HEK293 (cell line): ENCODE measurements around the gene FANCC.

Source experiments
- CTCF ChIA-PET: fragments of 350-600 bp; formaldehyde crosslinking; extraction: SDS; loops from one replicate; lab custom pipeline; 2021; ENCODE audit warnings: antibody characterized with exemption; lab: Yijun Ruan, JAX
- POLR2A ChIA-PET: fragments of 300-600 bp; formaldehyde crosslinking; extraction: SDS; loops from one replicate; lab custom pipeline; 2020; ENCODE audit warnings: antibody characterized with exemption, inconsistent platforms; lab: Yijun Ruan, JAX
- H3K27ac ChIP-seq: fragments of 200-500 bp; sonication (Bioruptor generic); 2 replicates; pipeline ENCODE4 v1.5.1; 2014; ENCODE audit warnings: low read depth, low read length, control low read depth, inconsistent platforms; ENCODE audit errors: extremely low read depth
- H3K36me3 ChIP-seq, 2 experiments: fragments of 200-500 bp in 1 of 2; sonication (Bioruptor generic) in 1 of 2; 1 replicate in 1 of 2; 2 replicates in 1 of 2; pipeline ENCODE4 v1.5.1; 2014 to 2017; ENCODE audit warnings: inconsistent platforms in 2 of 2, low read length in 2 of 2; ENCODE audit not compliant: control insufficient read depth in 2 of 2, insufficient read depth in 1 of 2
- H3K4me1 ChIP-seq: fragments of 200-500 bp; sonication (Bioruptor generic); 2 replicates; pipeline ENCODE4 v1.5.1; 2014; ENCODE audit warnings: mild to moderate bottlenecking, low read length, inconsistent platforms; ENCODE audit not compliant: control insufficient read depth, insufficient read depth
- H3K4me3 ChIP-seq: 2 replicates; pipeline ENCODE4 v1.5.1; 2011; ENCODE audit warnings: low read depth, mild to moderate bottlenecking, control low read depth, low read length, moderate library complexity
- H3K9me3 ChIP-seq: fragments of 200-500 bp; sonication (Bioruptor generic); 2 replicates; pipeline ENCODE4 v1.5.1; 2014; ENCODE audit warnings: low read depth, low read length, inconsistent platforms; ENCODE audit not compliant: control insufficient read depth, insufficient read depth
- BCL11B ChIP-seq: fragments of 450-650 bp; formaldehyde crosslinking; IDR thresholded peaks from 2 replicates; pipeline ENCODE4 v1.5.1; 2016; ENCODE audit warnings: low read depth, missing biosample characterization, missing genetic modification characterization
- HOXD13 ChIP-seq: sonication (generic); formaldehyde crosslinking; IDR thresholded peaks from 2 replicates; pipeline ENCODE4 v1.8.0; 2022; ENCODE audit warnings: missing genetic modification reagents, borderline replicate concordance
- KLF8 ChIP-seq: fragments of 450-650 bp; formaldehyde crosslinking; IDR thresholded peaks from 2 replicates; pipeline ENCODE4 v1.5.1; 2016; ENCODE audit warnings: missing biosample characterization, missing genetic modification characterization
- KLF9 ChIP-seq: fragments of 450-650 bp; formaldehyde crosslinking; IDR thresholded peaks from 2 replicates; pipeline ENCODE4 v1.5.1; 2016; ENCODE audit warnings: missing biosample characterization, missing genetic modification characterization, low read depth
- PRDM4 ChIP-seq: fragments of 450-650 bp; formaldehyde crosslinking; IDR thresholded peaks from 2 replicates; pipeline ENCODE4 v1.5.1; 2017; ENCODE audit warnings: missing biosample characterization, missing genetic modification characterization
- SALL2 ChIP-seq: fragments of 450-650 bp; formaldehyde crosslinking; IDR thresholded peaks from 2 replicates; pipeline ENCODE4 v1.5.0; 2017; ENCODE audit warnings: missing biosample characterization, mild to moderate bottlenecking, missing genetic modification characterization, borderline replicate concordance
- TCF7L2 ChIP-seq: IDR thresholded peaks from 2 replicates; pipeline ENCODE4 v1.6.1; 2011; ENCODE audit warnings: low read depth, mild to moderate bottlenecking, inconsistent platforms, low read length, moderate library complexity, borderline replicate concordance
- ZBTB21 ChIP-seq: fragments of 450-650 bp; formaldehyde crosslinking; IDR thresholded peaks from 2 replicates; pipeline ENCODE4 v1.5.1; 2017; ENCODE audit warnings: missing biosample characterization, missing genetic modification characterization
- ZIC2 ChIP-seq: fragments of 450-650 bp; formaldehyde crosslinking; IDR thresholded peaks from 2 replicates; pipeline ENCODE4 v1.5.1; 2016; ENCODE audit warnings: missing biosample characterization, missing genetic modification characterization
- ZNF140 ChIP-seq: fragments of 450-650 bp; formaldehyde crosslinking; IDR thresholded peaks from 2 replicates; pipeline ENCODE4 v1.5.1; 2016; ENCODE audit warnings: missing biosample characterization, missing genetic modification characterization
- ZNF248 ChIP-seq: fragments of 450-650 bp; formaldehyde crosslinking; IDR thresholded peaks from 2 replicates; pipeline ENCODE4 v1.5.1; 2017; ENCODE audit warnings: missing biosample characterization, missing genetic modification characterization
- ZNF518A ChIP-seq: fragments of 450-650 bp; formaldehyde crosslinking; conservative IDR thresholded peaks from 2 replicates; pipeline ENCODE4 v1.5.1; 2016; ENCODE audit warnings: low read depth, missing biosample characterization, missing genetic modification characterization
- ZNF692 ChIP-seq: fragments of 450-650 bp; formaldehyde crosslinking; IDR thresholded peaks from 2 replicates; pipeline ENCODE4 v1.5.1; 2016; ENCODE audit warnings: missing biosample characterization, missing genetic modification characterization
- ZNF791 ChIP-seq: fragments of 450-650 bp; formaldehyde crosslinking; IDR thresholded peaks from 2 replicates; pipeline ENCODE4 v1.5.1; 2016; ENCODE audit warnings: missing biosample characterization, missing genetic modification characterization

Gene FANCC

GRCh38 chr9:95079461-95079860, 238.0 kb downstream of the FANCC start:
- Histone ChIP-seq H3K4me3 (no peak overlapping the region), H3K4me1 (0 out of 2 replicates have a peak, but pooled peaks cover 5% of the 10 kb centered on the region), H3K27ac (no peak overlapping the region), H3K36me3 (peaks cover 4 to 41% of the 10 kb centered on the region in 2 experiments; a peak in 2 of 3 replicates)
- CTCF ChIA-PET = interaction anchor here (0.9 kb wide), 1 partner anchor 36 kb away, joined by 3 read pairs; no protein-coding TSS in a partner anchor
- TF ChIP-seq ZIC2 (tag by site-specific recombination) (0 out of 2 replicates have a peak, but pooled peaks have one; percentile 9), ZNF140 (tag by site-specific recombination) (no peak), BCL11B (no peak), ZNF518A (tag by site-specific recombination) (no peak), KLF9 (tag by site-specific recombination) (no peak), ZNF791 (tag by site-specific recombination) (no peak), ZNF248 (tag by site-specific recombination) (no peak)
- TF ChIP-seq, all 188 proteins: peak for 1
- POLR2A ChIA-PET = no interaction called here
- H3K9me3 ChIP-seq = no peaks in the 10 kb centered on the region

- CTCF ChIA-PET = interaction anchor here (0.9 to 1.8 kb wide), 2 partner anchors 36 to 49 kb away, joined by 3 to 4 read pairs; no protein-coding TSS in a partner anchor
- H3K4me3 ChIP-seq = no peak overlapping the region
Measured at GRCh38 chr9:95078939-95079338, 238.6 kb downstream of the FANCC start.

More at GRCh38 chr9:95078939-95079338, 238.6 kb downstream of the FANCC start:
- POLR2A ChIA-PET = no interaction called here
- no peak for TF ChIP-seq PRDM4 (tag by site-specific recombination)
- TF ChIP-seq ZNF692 (tag by site-specific recombination) = no peak
- no peak for TF ChIP-seq ZBTB21 (tag by site-specific recombination)
- peak; percentile 44; the same call in 1 of the 2 replicates for TF ChIP-seq TCF7L2
- TF ChIP-seq SALL2 (tag by site-specific recombination) = no peak
- TF ChIP-seq HOXD13 (CRISPR knock-in tag) = no peak
- TF ChIP-seq KLF8 (tag by site-specific recombination) = no peak
- Histone ChIP-seq H3K36me3 (peaks cover 4 to 39% of the 10 kb centered on the region in 2 experiments; a peak in 2 of 3 replicates), H3K4me1 (0 out of 2 replicates have a peak, but pooled peaks cover 5% of the 10 kb centered on the region), H3K27ac (no peak overlapping the region), H3K9me3 (no peaks in the 10 kb centered on the region)
